ENCODE results near the gene HSPBP1. TPM values are rescaled to one million over a fixed set of nuclear protein-coding genes. Genes with fewer than 3 reads are reported as not detected.

The HSPBP1 gene
- total RNA-seq, 1 donor from 2014 or later: 32.2 TPM

DNA sequence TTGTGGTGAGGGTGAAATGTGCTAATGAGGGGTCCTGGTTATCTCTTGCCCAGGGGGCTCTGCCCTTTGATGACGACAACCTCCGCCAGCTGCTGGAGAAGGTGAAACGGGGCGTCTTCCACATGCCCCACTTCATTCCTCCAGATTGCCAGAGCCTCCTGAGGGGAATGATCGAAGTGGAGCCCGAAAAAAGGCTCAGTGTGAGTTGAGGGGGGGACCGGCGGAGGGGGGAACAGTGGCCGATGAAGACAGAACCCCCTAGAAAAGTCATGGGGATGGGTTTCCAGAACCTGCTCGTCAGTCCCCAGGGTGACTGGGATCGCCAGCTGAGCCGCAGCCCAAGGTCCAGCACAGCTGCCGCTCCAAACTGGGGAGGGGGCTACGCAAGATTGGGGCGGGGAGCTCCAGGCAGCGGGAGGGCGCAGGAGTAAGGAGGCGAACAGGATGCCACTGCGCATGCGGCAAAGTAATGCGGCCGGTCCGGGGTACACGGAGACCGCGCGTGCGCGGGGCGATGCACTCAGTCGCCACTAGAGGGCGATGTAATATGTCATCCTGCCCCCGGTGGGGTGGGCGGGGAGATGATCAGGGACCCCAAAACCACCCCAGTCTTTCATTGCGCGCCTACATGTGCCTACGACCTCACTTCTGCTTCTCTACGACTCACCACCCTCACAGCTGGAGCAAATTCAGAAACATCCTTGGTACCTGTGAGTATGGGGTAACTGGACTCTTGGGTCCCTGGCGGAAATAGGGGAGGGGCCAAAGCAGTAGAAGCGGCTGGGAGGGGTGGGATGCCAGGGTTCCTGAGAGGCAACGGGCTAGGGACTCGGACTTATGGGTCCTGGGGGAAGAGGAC is 21.8 kb upstream of the HSPBP1 start:
- Mint-ChIP-seq H3K4me3 (peak overlapping the region; percentile 75), H3K4me1 (peaks cover 8% of the 10 kb centered on the region), H3K36me3 (ENCODE audit: low read depth) (no peaks in the 10 kb centered on the region), H3K27me3 (no peaks in the 10 kb centered on the region), H3K27ac (peak overlapping the region; percentile 37), H3K9me3 (no peaks in the 10 kb centered on the region)
- intact Hi-C loops (cut with micrococcal nuclease): loop anchor here (1.0 to 5.0 kb wide), 6 partner anchors 25 to 159 kb away; partner anchors contain the start of genes KMT5C, PPP6R1 and RPL28
- peak; percentile 90 for TF ChIP-seq CTCF (IDR thresholded peaks at IDR 0.05)
- DNase-seq (peak; percentile 95), ATAC-seq (ENCODE audit: low read depth) (peak; percentile 91)
- ChIA-PET CTCF (interaction anchor here (0.6 to 3.3 kb wide), 14 partner anchors 10 to 202 kb away, joined by 3 to 15 read pairs (median 4); partner anchors contain the start of genes KMT5C, TMEM150B and TMEM238), POLR2A (interaction anchor here (0.6 to 2.6 kb wide), 8 partner anchors 19 to 181 kb away, joined by 3 to 26 read pairs (median 6); partner anchors contain the start of genes HSPBP1, KMT5C, PPP6R1 and UBE2S)

DNA sequence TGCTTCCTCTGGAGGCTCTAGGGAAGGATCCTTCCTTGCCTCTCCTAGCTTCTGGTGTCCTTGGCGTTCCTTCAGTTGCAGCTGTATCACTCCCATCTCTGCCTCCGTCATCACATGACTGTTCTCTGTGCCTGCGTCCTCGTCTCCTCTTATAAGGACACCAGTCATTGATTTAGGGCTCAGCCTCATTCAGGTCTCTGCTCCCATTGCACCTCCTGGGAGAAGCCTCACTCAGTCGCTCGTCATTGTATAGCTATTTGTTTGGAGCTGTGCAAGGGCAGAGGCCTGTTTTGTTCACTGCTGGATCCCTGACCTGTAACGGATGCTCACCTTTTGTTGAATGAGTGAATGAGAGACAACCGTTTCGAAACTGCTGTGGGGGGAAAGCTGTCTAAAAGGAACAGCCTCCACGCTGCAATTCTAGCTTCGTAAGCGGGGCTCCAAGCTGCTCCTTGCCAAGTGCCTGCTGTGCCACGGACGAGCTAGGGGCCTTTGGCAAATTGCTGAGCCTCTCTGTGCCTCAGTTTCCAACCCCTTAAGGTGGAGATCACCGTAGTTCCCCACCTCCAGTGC is 21.1 kb upstream of the HSPBP1 start:
- TF ChIP-seq CTCF (IDR thresholded peaks at IDR 0.05): no peak
- Mint-ChIP-seq H3K36me3 (ENCODE audit: low read depth) (no peaks in the 10 kb centered on the region), H3K27me3 (no peaks in the 10 kb centered on the region), H3K4me3 (peak overlapping the region; percentile 75), H3K4me1 (peaks cover 8% of the 10 kb centered on the region), H3K9me3 (no peaks in the 10 kb centered on the region), H3K27ac (no peak overlapping the region)
- ChIA-PET CTCF (interaction anchor here (0.7 to 3.3 kb wide), 12 partner anchors 9 to 203 kb away, joined by 3 to 15 read pairs (median 4); partner anchors contain the start of genes KMT5C, TMEM150B and TMEM238), POLR2A (interaction anchor here (0.6 to 2.6 kb wide), 7 partner anchors 18 to 180 kb away, joined by 3 to 26 read pairs (median 7); partner anchors contain the start of genes HSPBP1, KMT5C, PPP6R1 and UBE2S)
- DNase-seq (no peak), ATAC-seq (ENCODE audit: low read depth) (no peak)
- intact Hi-C loops (cut with micrococcal nuclease): loop anchor here (1.0 to 5.0 kb wide), 3 partner anchors 24 to 159 kb away; no protein-coding TSS in a partner anchor

- ChIA-PET CTCF (interaction anchor here (3.3 kb wide), 1 partner anchor 84 kb away, joined by 14 read pairs; the partner anchor contains the start of gene TMEM238), POLR2A (interaction anchor here (0.6 kb wide), 1 partner anchor 108 kb away, joined by 6 read pairs; the partner anchor contains the start of gene UBE2S)
- no peak for DNase-seq
- no peak overlapping the region for H3K27ac Mint-ChIP-seq
- no peaks in the 10 kb centered on the region for H3K27me3 Mint-ChIP-seq
- no peaks in the 10 kb centered on the region for H3K9me3 Mint-ChIP-seq
- H3K36me3 Mint-ChIP-seq (ENCODE audit: low read depth): no peaks in the 10 kb centered on the region
- H3K4me1 Mint-ChIP-seq: peaks cover 8% of the 10 kb centered on the region
- no peak for TF ChIP-seq CTCF (IDR thresholded peaks at IDR 0.05)
- no peak for ATAC-seq (ENCODE audit: low read depth)
- intact Hi-C loops (cut with micrococcal nuclease): loop anchor here (1.0 to 5.0 kb wide), 3 partner anchors 23 to 158 kb away; no protein-coding TSS in a partner anchor
- H3K4me3 Mint-ChIP-seq: no peak overlapping the region
Measured at GRCh38 chr19:55299991-55300390, 20.1 kb upstream of the HSPBP1 start.

DNA sequence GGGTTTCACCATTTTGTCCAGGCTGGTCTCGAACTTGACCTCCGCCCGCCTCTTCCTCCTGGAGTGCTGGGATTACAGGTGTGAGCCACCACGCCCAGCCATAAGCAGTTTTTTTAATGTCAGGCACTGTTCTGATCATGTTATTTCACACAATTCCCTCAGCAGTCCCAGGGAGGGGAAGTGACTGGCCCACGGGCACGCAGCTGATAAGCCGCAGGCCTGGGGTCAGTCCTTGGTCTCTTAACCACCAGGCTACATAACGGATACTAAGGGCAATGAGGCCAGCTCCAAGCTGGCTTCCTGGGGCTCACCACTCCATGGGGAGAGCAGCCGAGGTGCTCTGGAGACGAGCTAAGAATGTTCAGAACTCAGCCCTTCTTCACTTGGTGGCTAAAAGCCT is 17.4 kb upstream of the HSPBP1 start:
- no peak for TF ChIP-seq CTCF (IDR thresholded peaks at IDR 0.05)
- ChIA-PET CTCF (no interaction called here), POLR2A (interaction anchor here (0.9 kb wide), 1 partner anchor 17 kb away, joined by 3 read pairs; the partner anchor contains the start of gene HSPBP1)
- DNase-seq (no peak), ATAC-seq (ENCODE audit: low read depth) (no peak)
- no peak overlapping the region for H3K4me3 Mint-ChIP-seq
- no peaks in the 10 kb centered on the region for H3K27me3 Mint-ChIP-seq
- no peaks in the 10 kb centered on the region for H3K36me3 Mint-ChIP-seq (ENCODE audit: low read depth)
- intact Hi-C loops (cut with micrococcal nuclease): no loop called here
- H3K9me3 Mint-ChIP-seq: no peaks in the 10 kb centered on the region
- peaks cover 8% of the 10 kb centered on the region for H3K4me1 Mint-ChIP-seq
- no peak overlapping the region for H3K27ac Mint-ChIP-seq

Data from activated B cell treated with CpG ODN at 0.5 μM for 24 hours (primary cell).